ENCODE results near the gene ANKLE2.

GRCh38 chr12:132723015-132723763, 38.4 kb downstream of the ANKLE2 start:
- TF ChIP-seq KDM4A (IDR thresholded peaks at IDR 0.05; ENCODE audit: low read depth, low read length, severe bottlenecking): no peak
- no peak for TF ChIP-seq CTCF (IDR thresholded peaks at IDR 0.05; ENCODE audit: control extremely low read depth in 1 of 3, insufficient read depth in 1 of 3, low read depth in 1 of 3, low read length in 3 of 3)
- TF ChIP-seq ATF3 (IDR thresholded peaks at IDR 0.05; ENCODE audit: insufficient read depth, low read depth, low read length): no peak
- TF ChIP-seq EGR1 (IDR thresholded peaks at IDR 0.05; ENCODE audit: borderline replicate concordance, low read depth, low read length): no peak
- no peak for TF ChIP-seq CBX5 (IDR thresholded peaks at IDR 0.05; ENCODE audit: low read depth, low read length)

Data from H1 (cell line).